ENCODE results near the gene SIGLEC8. TPM values are rescaled to one million over a fixed set of nuclear protein-coding genes. Genes with fewer than 3 reads are reported as not detected.

The SIGLEC8 gene
- total RNA-seq, 1 donor from 2014 or later = not detected

DNA sequence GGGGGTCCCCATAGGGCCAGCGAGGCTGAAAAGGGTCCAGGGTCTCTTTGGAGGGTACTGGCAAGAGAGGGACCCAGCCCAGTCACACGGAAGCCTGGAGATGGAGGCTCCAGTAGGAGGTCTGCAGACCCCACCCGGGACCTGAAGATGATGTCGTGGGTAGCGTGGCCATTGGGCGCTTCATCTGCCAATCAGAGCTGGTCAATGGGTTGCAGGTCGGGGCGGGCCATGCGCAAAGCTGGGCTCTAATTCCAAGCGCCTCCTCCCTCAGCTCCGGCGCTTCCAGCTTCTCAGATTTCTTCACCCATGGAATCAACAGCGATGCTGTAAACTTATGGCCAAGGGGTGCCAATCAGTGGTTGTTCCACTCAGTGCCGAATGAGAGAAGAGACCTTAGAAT, 32.4 kb upstream of the SIGLEC8 start:
- Mint-ChIP-seq H3K4me3 (no peak overlapping the region), H3K27me3 (ENCODE audit: low read depth) (peaks cover 57% of the 10 kb centered on the region), H3K27ac (ENCODE audit: unreplicated experiment) (no peak overlapping the region), H3K4me1 (no peaks in the 10 kb centered on the region), H3K36me3 (ENCODE audit: low read depth) (no peaks in the 10 kb centered on the region), H3K9me3 (peaks cover 4% of the 10 kb centered on the region)
- DNase-seq (ENCODE audit: low read depth, low spot score) = no peak
- TF ChIP-seq, protein P1, sequence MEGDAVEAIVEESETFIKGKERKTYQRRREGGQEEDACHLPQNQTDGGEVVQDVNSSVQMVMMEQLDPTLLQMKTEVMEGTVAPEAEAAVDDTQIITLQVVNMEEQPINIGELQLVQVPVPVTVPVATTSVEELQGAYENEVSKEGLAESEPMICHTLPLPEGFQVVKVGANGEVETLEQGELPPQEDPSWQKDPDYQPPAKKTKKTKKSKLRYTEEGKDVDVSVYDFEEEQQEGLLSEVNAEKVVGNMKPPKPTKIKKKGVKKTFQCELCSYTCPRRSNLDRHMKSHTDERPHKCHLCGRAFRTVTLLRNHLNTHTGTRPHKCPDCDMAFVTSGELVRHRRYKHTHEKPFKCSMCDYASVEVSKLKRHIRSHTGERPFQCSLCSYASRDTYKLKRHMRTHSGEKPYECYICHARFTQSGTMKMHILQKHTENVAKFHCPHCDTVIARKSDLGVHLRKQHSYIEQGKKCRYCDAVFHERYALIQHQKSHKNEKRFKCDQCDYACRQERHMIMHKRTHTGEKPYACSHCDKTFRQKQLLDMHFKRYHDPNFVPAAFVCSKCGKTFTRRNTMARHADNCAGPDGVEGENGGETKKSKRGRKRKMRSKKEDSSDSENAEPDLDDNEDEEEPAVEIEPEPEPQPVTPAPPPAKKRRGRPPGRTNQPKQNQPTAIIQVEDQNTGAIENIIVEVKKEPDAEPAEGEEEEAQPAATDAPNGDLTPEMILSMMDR (conservative IDR thresholded peaks at IDR 0.05) = no peak

DNA sequence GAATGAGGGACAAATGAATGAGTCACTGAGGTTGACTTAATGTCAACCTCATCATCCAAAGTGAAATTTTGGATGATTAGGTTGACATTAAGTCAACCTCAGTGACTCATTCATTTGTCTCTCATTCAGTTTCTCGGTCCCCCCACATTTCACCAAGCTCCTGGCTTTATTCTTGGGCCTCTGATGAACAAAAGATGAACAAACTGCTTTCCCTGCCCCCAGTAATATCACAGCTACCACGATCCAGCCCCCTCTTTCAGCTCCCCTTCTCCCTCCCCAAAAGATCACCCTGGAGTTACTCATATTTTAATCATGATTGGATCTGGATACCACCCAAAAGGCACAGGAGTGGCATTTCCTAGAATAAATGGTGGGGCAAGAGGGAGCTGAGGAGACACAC, 30.9 kb upstream of the SIGLEC8 start:
- Mint-ChIP-seq H3K36me3 (ENCODE audit: low read depth) (no peaks in the 10 kb centered on the region), H3K27me3 (ENCODE audit: low read depth) (peaks cover 61% of the 10 kb centered on the region), H3K9me3 (peaks cover 5% of the 10 kb centered on the region), H3K4me3 (no peak overlapping the region), H3K27ac (ENCODE audit: unreplicated experiment) (no peak overlapping the region), H3K4me1 (no peaks in the 10 kb centered on the region)
- DNase-seq (ENCODE audit: low read depth, low spot score) = no peak
- TF ChIP-seq, protein P1 (conservative IDR thresholded peaks at IDR 0.05) = no peak

DNA sequence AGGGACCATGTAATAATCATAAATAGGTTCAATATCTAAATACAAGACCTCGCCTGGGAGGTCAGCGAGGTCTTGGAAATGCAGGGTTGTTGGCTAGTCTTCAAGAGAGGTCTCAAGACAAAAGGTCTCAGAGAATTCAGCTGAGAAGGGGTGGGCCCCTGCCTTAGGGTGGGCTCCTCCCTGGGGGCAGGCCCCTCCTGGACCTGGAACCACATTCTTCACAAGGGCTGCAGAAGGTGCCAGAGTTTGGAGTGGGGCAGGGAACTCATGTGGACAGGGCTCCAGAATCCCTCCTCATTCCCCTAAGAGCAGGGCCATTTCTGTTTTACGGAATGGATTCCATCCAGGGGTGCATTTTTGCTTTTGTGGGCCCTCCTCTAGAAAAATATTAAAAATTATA, 30.2 kb upstream of the SIGLEC8 start:
- Mint-ChIP-seq H3K4me1 (no peaks in the 10 kb centered on the region), H3K9me3 (peaks cover 5% of the 10 kb centered on the region), H3K36me3 (ENCODE audit: low read depth) (no peaks in the 10 kb centered on the region), H3K4me3 (no peak overlapping the region), H3K27me3 (ENCODE audit: low read depth) (peaks cover 60% of the 10 kb centered on the region), H3K27ac (ENCODE audit: unreplicated experiment) (no peak overlapping the region)
- no peak for DNase-seq (ENCODE audit: low read depth, low spot score)
- TF ChIP-seq, protein P1 (conservative IDR thresholded peaks at IDR 0.05) = no peak

DNA sequence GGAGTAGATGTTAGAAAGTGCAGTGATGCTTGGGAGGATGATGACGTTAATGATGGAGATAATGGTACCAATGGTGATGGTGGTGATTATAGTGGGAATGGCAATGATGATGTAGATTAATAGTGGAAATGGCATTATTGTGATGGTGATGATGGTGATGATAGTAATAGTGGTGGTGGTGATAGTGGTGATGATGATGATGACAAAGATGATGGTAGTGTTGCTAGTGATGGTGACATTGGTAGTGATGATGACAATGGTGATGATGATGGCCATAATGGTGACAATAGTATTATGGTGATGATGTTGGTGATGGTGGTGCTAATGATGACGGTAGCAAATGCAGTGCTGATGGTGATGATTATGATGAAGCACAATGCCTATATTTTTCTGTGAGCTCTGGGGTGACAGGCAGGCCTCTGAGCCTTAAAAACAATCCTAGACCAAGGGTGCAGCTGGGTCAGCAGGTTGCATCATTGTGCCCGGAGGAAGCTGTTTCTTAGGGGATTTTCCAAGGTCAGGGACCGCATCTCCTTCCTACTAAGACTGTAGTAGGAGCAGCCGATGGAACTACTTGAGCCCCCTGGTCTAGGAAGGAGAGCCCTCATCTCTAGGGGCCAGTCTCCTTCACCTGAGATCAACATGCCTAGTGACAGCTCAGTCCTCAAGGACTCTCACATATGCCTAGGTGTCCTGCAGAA, 27.9 kb upstream of the SIGLEC8 start:
- no peaks in the 10 kb centered on the region for H3K36me3 Mint-ChIP-seq (ENCODE audit: low read depth)
- H3K4me3 Mint-ChIP-seq = no peak overlapping the region
- DNase-seq (ENCODE audit: low read depth, low spot score) = no peak
- no peak overlapping the region for H3K27ac Mint-ChIP-seq (ENCODE audit: unreplicated experiment)
- TF ChIP-seq, protein P1 (conservative IDR thresholded peaks at IDR 0.05) = no peak
- H3K4me1 Mint-ChIP-seq = no peaks in the 10 kb centered on the region
- peaks cover 53% of the 10 kb centered on the region for H3K27me3 Mint-ChIP-seq (ENCODE audit: low read depth)
- peaks cover 5% of the 10 kb centered on the region for H3K9me3 Mint-ChIP-seq

DNA sequence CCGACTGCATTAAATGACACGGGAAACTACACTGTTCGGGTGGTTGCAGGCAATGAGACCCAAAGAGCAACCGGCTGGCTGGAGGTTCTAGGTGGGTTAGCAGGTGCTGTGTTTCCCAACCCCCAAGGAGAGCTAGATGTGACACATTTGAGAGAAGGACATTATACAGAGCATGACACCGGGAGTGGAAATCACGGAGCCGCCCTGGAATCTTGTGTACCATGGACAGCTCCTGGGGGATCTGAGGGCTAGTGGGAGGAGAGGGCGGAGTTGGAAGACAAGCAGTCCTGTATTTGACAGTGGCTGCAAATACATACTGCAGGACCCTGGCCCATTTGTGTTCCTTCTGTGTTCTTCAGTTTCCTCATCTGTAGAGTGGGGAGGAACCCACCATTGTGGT, 22.3 kb upstream of the SIGLEC8 start:
- H3K27me3 Mint-ChIP-seq (ENCODE audit: low read depth) = peaks cover 80% of the 10 kb centered on the region
- peak; percentile 50 for DNase-seq (ENCODE audit: low read depth, low spot score)
- H3K4me3 Mint-ChIP-seq = no peak overlapping the region
- H3K4me1 Mint-ChIP-seq = no peaks in the 10 kb centered on the region
- TF ChIP-seq, protein P1 (conservative IDR thresholded peaks at IDR 0.05) = no peak
- H3K36me3 Mint-ChIP-seq (ENCODE audit: low read depth) = no peaks in the 10 kb centered on the region
- H3K27ac Mint-ChIP-seq (ENCODE audit: unreplicated experiment) = no peak overlapping the region
- H3K9me3 Mint-ChIP-seq = no peaks in the 10 kb centered on the region

All from neural crest cell (in vitro differentiated cells).